K562 (cell line): ENCODE results near the gene PGS1. TPM values are rescaled to one million over a fixed set of nuclear protein-coding genes. Genes with fewer than 3 reads are reported as not detected.

Experiments used
- ATAC-seq: fragments of 200-7000 bp; cut with Tn5 transposase; 3 replicates; pipeline ENCODE4 v1.9.1; 2020; ENCODE audit warnings: moderate library complexity
- BruUV-seq: library from RNA; stranded (reverse); fragments of 400-500 nt; replicated peaks from 2 replicates; lab custom pipeline; 2021; lab: Mats Ljungman, UMichigan
- CTCF ChIA-PET: fragments of 300-600 bp; formaldehyde crosslinking; extraction: SDS; loops from one replicate; lab custom pipeline; 2021; ENCODE audit warnings: low intra/inter-chr PET ratio; lab: Yijun Ruan, JAX
- POLR2A ChIA-PET: fragments of 300-600, 350-650 bp; sonication (Branson Sonifier 250); formaldehyde crosslinking; extraction: SDS; loops from one replicate; lab custom pipeline; 2021; ENCODE audit warnings: antibody characterized with exemption, inconsistent platforms; lab: Yijun Ruan, JAX
- DNase-seq, 4 experiments: peaks; one replicate each; pipeline versions ENCODE4 v3.0.0 to v3.0.0-alpha.2; 2011 to 2018; ENCODE audit warnings: low spot score in 3 of 4, mixed read lengths in 3 of 4; ENCODE audit errors: extremely low read depth in 1 of 4
- FAIRE-seq: peaks from 2 replicates; lab custom pipeline; 2011; peaks lifted over from hg19 to GRCh38; lab: Jason Lieb, UNC
- H2AFZ ChIP-seq: 2 replicates; pipeline ENCODE4 v1.6.0; 2011; ENCODE audit warnings: low read depth, low read length, control low read depth, inconsistent platforms
- H3K27ac ChIP-seq: fragments of 200-600 bp; 3 replicates; pipeline ENCODE4 v1.8.0; 2011; ENCODE audit warnings: low read depth, mild to moderate bottlenecking, control low read depth, inconsistent platforms, low read length, moderate library complexity, mixed read lengths; ENCODE audit errors: extremely low read depth
- H3K27me3 ChIP-seq, 2 experiments: fragments of 300-600 bp in 1 of 2; 2 replicates in 1 of 2; 3 replicates in 1 of 2; pipeline versions ENCODE4 v1.6.0 to v1.8.0; 2011; ENCODE audit warnings: inconsistent platforms in 2 of 2, low read length in 2 of 2, mild to moderate bottlenecking in 1 of 2, mixed read lengths in 1 of 2, moderate library complexity in 1 of 2; ENCODE audit not compliant: control insufficient read depth in 2 of 2, insufficient read depth in 2 of 2
- H3K36me3 ChIP-seq: fragments of 300-600 bp; 3 replicates; pipeline ENCODE4 v1.8.0; 2011; ENCODE audit warnings: mild to moderate bottlenecking, low read length, inconsistent platforms; ENCODE audit not compliant: control insufficient read depth, insufficient read depth
- H3K4me1 ChIP-seq, 2 experiments: fragments of 200-600 bp in 1 of 2; replicated peaks in 1 of 2; 2 replicates in 1 of 2; 3 replicates in 1 of 2; pipeline versions ENCODE4 v1.5.1 to v1.8.0; 2011; ENCODE audit warnings: inconsistent platforms in 2 of 2, low read length in 2 of 2, mild to moderate bottlenecking in 1 of 2, mixed read lengths in 1 of 2, moderate library complexity in 1 of 2; ENCODE audit not compliant: control insufficient read depth in 2 of 2, insufficient read depth in 2 of 2
- H3K4me2 ChIP-seq: 2 replicates; pipeline ENCODE4 v1.6.1; 2011; ENCODE audit warnings: low read length, control low read depth, inconsistent platforms, mixed read lengths; ENCODE audit not compliant: insufficient read depth
- H3K4me3 ChIP-seq: fragments of 200-600 bp; sonication (generic), shearing (Covaris generic); 2 replicates; pipeline ENCODE4 v1.5.1; 2016; ENCODE audit warnings: control low read depth, inconsistent platforms
- H3K79me2 ChIP-seq: fragments of 200-600 bp; 3 replicates; pipeline ENCODE4 v1.8.0; 2011; ENCODE audit warnings: low read length, inconsistent platforms; ENCODE audit not compliant: control insufficient read depth, insufficient read depth
- H3K9ac ChIP-seq, 2 experiments: 2 replicates each; pipeline versions ENCODE4 v1.6.0 to v1.6.1; 2011; ENCODE audit warnings: low read depth in 2 of 2, low read length in 2 of 2, control low read depth in 1 of 2, inconsistent platforms in 1 of 2, mild to moderate bottlenecking in 1 of 2, mixed read lengths in 1 of 2; ENCODE audit not compliant: insufficient read depth in 1 of 2
- H3K9me1 ChIP-seq: one replicate; pipeline ENCODE4 v1.6.0; 2011; ENCODE audit warnings: inconsistent platforms, mild to moderate bottlenecking, low read length, moderate library complexity; ENCODE audit not compliant: control insufficient read depth, insufficient read depth
- H3K9me3 ChIP-seq: replicated peaks from 2 replicates; pipeline ENCODE4 v1.5.1; 2011; ENCODE audit warnings: low read depth, low read length, inconsistent platforms; ENCODE audit not compliant: control insufficient read depth, insufficient read depth
- H4K20me1 ChIP-seq: replicated peaks from 2 replicates; pipeline ENCODE4 v1.6.1; 2011; ENCODE audit warnings: low read length, inconsistent platforms, mixed read lengths; ENCODE audit not compliant: control insufficient read depth, insufficient read depth
- ARID2 ChIP-seq: fragments of 450-650 bp; IDR thresholded peaks from 2 replicates; pipeline ENCODE4 v1.6.1; 2017; ENCODE audit warnings: antibody characterized with exemption, mild to moderate bottlenecking
- HMG20A ChIP-seq: fragments of 450-650 bp; formaldehyde crosslinking; conservative IDR thresholded peaks from 2 replicates; pipeline ENCODE4 v1.4.0; 2020; ENCODE audit warnings: mild to moderate bottlenecking, mixed read lengths
- MCM3 ChIP-seq: fragments of 450-650 bp; IDR thresholded peaks from 2 replicates; pipeline ENCODE4 v1.6.1; 2016
- NFE2L1 ChIP-seq: fragments of 450-650 bp; IDR thresholded peaks from 2 replicates; pipeline ENCODE4 v1.6.1; 2016; ENCODE audit warnings: missing genetic modification characterization, low read depth, mild to moderate bottlenecking, missing compliant biosample characterization, moderate library complexity, borderline replicate concordance
- NR2C1 ChIP-seq, 2 experiments: fragments of 450-650 bp; IDR thresholded peaks; 2 replicates each; pipeline ENCODE4 v1.6.1; 2017; ENCODE audit warnings: mild to moderate bottlenecking in 2 of 2, antibody characterized with exemption in 1 of 2, inconsistent platforms in 1 of 2, missing compliant biosample characterization in 1 of 2, missing genetic modification characterization in 1 of 2
- NR2C2 ChIP-seq, 2 experiments: fragments of 200-800 bp in 1 of 2; sonication (Bioruptor generic) in 1 of 2; sonication (generic) in 1 of 2; formaldehyde crosslinking in 1 of 2; IDR thresholded peaks; 2 replicates each; pipeline versions ENCODE4 v1.6.1 to v1.8.0; 2016 to 2022; ENCODE audit warnings: mild to moderate bottlenecking in 1 of 2, missing compliant biosample characterization in 1 of 2, missing genetic modification characterization in 1 of 2, missing genetic modification reagents in 1 of 2
- SRSF3 ChIP-seq: fragments of 200-400 bp; formaldehyde crosslinking; IDR thresholded peaks from 2 replicates; pipeline ENCODE4 v1.6.1; 2016; ENCODE audit warnings: mild to moderate bottlenecking, low read length, moderate library complexity; ENCODE audit not compliant: insufficient read depth
- WGBS: fragments of 100-300 bp; shearing (Covaris generic); methylation state at CpG from one replicate; pipeline ENCODE4 v1.1.6; 2016; ENCODE audit warnings: low coverage, mixed read lengths; ENCODE audit not compliant: insufficient coverage; ENCODE audit errors: missing lambda C conversion rate; 5-methylcytosine and 5-hydroxymethylcytosine counted together
- in situ Hi-C: fragments of 300-500 bp; cut with MboI; formaldehyde crosslinking; loops from 4 replicates; pipeline ENCODE4 v1.15.0; 2018; ENCODE audit warnings: inconsistent platforms, mixed read lengths
- intact Hi-C: fragments of 100-400 bp; cut with micrococcal nuclease; formaldehyde crosslinking; loops from 2 replicates; pipeline ENCODE4 v1.14.2; 2022
- polyA plus RNA-seq, 8 experiments: library from polyadenylated mRNA; depleted of rRNA in 4 of 8; stranded (reverse) in 5 of 8; unstranded in 3 of 8; fragments of >200 nt; fragmentation: Nextera tagmentation in 2 of 8; fragmentation: Illumina TruSeq in 1 of 8; extraction: Ambion mirVana in 2 of 8; extraction: Trizol in 1 of 8; gene quantifications; 2 replicates each; pipeline versions ENCODE4 v1.2.1 to v1.2.3, GENCODE V29; 2011 to 2014; ENCODE audit warnings: inconsistent platforms in 1 of 8, missing spikeins in 1 of 8
- total RNA-seq, 7 experiments: library from RNA; depleted of rRNA in 6 of 7; stranded (reverse); fragments of >200 nt in 6 of 7; fragmentation: Illumina TruSeq in 2 of 7; extraction: Trizol in 2 of 7; gene quantifications; 2 replicates each; pipeline versions ENCODE4 v1.2.1 to v1.2.3, GENCODE V29; 2011 to 2021; ENCODE audit warnings: low replicate concordance in 1 of 7
- TF ChIP-seq, protein P1 (sequence below): sonication (generic); IDR thresholded peaks from 2 replicates; pipeline ENCODE4 v1.6.1; 2016
- TF ChIP-seq, protein P2 (sequence below): fragments of 250-450 bp; sonication (Bioruptor Pico); IDR thresholded peaks from 2 replicates; pipeline ENCODE4 v1.4.0; 2020
- TF ChIP-seq, protein P3 (sequence below): fragments of 250-450 bp; sonication (Bioruptor Pico); IDR thresholded peaks from 2 replicates; pipeline ENCODE4 v1.4.0; 2020

PGS1 gene
- total and polyA plus RNA-seq, 9 of the 15 experiments (the other 6 are each of a cell fraction or from before 2014, with no cell fraction given): 1.3 to 39.4 (median 22.3) TPM

DNA sequence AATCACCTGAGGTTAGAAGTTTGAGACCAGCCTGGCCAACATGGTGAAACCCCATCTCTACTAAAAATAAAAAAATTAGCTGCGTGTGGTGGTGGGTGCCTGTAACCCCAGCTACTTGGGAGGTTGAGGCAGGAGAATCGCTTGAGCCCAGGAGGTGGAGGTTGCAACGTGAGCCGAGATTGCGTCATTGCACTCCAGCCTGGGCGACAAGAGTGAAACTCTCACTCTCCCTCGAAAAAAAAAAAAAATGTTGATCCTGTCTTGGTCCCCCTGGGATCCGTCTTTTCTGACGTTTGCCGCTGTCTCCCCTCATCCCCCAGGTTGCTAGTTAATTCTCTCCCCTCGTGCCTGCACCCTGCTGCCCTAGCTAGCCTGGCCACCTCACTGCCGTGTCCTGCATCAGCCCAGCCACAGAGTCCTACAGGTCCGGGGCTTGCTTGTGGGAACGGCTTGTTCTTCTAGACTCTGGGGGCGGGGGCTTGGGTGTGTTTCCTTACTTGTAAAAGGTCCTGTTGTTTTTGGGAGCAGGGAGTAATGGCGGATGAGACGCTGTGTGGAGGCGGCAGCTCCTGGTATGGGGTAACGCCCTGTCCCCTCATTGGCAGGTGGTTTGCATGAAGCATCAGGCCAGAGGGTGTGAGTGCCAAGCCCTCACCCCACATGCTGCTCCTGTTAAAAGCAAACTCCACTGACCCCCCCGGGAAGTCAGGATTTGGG is 44.6 kb downstream of the PGS1 start (continued):
- TF ChIP-seq, protein P1, sequence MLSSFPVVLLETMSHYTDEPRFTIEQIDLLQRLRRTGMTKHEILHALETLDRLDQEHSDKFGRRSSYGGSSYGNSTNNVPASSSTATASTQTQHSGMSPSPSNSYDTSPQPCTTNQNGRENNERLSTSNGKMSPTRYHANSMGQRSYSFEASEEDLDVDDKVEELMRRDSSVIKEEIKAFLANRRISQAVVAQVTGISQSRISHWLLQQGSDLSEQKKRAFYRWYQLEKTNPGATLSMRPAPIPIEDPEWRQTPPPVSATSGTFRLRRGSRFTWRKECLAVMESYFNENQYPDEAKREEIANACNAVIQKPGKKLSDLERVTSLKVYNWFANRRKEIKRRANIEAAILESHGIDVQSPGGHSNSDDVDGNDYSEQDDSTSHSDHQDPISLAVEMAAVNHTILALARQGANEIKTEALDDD: no peak
- TF ChIP-seq MCM3: no peak
- no peak for TF ChIP-seq SRSF3

DNA sequence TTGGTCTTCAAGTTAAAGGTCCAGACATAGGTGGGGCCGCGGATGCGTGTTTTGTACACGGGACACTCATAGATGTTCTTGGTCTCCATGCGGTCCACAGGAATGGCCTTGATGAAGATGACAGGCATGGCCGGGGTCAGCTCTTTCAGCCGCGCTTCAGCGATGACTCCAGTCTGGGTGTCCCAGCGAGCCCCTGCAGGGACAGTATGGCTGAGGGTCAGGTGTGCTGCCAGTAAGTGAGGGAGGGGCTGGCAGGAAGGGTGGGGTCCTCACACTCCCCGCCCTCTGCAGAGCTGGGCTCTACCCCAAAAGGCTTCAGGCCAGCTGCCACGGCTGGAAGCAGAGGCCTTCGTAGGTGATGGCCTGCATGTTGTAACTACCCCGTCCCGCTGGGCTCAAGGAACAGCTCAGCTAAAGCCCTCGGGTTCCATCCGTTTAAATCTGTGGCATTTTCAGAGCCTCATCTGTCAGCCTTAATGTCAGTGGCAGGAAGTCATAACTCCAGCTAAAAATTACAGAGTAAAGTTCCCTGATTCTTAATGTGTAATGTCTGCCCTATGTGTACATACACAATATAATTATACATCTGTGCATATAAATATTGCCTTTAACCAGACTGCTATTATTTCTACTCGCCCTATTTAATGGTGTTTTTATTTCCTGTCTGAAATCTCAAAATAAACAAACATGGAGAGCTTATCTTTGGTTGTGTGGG is 45.7 kb downstream of the PGS1 start:
- Histone ChIP-seq H2AFZ (no peak overlapping the region), H3K36me3 (peaks cover 76% of the 10 kb centered on the region), H3K27ac (no peak overlapping the region), H3K4me2 (no peak overlapping the region), H3K4me3 (no peak overlapping the region), H3K9ac (no peak overlapping the region), H4K20me1 (no peaks in the 10 kb centered on the region), H3K9me1 (no peaks in the 10 kb centered on the region), H3K27me3 (no peaks in the 10 kb centered on the region), H3K9me3 (no peaks in the 10 kb centered on the region), H3K4me1 (peaks cover 9 to 27% of the 10 kb centered on the region in 2 experiments), H3K79me2 (no peaks in the 10 kb centered on the region)
- DNase-seq: no peak
- in situ Hi-C loops (no loop called here), intact Hi-C loops (loop anchor here (2.0 kb wide), 2 partner anchors 135 to 171 kb away; no protein-coding TSS in a partner anchor)
- ChIA-PET POLR2A (interaction anchor here (0.6 kb wide), 1 partner anchor 199 kb away, joined by 6 read pairs; no protein-coding TSS in a partner anchor), CTCF (interaction anchor here (0.8 kb wide), 1 partner anchor 338 kb away, joined by 4 read pairs; no protein-coding TSS in a partner anchor)
- ATAC-seq: no peak
- no TSS peak for BruUV-seq
- WGBS: 86% methylated on average over 17 of the region's 18 CpGs
- no peak for FAIRE-seq
- TF ChIP-seq, protein P2, sequence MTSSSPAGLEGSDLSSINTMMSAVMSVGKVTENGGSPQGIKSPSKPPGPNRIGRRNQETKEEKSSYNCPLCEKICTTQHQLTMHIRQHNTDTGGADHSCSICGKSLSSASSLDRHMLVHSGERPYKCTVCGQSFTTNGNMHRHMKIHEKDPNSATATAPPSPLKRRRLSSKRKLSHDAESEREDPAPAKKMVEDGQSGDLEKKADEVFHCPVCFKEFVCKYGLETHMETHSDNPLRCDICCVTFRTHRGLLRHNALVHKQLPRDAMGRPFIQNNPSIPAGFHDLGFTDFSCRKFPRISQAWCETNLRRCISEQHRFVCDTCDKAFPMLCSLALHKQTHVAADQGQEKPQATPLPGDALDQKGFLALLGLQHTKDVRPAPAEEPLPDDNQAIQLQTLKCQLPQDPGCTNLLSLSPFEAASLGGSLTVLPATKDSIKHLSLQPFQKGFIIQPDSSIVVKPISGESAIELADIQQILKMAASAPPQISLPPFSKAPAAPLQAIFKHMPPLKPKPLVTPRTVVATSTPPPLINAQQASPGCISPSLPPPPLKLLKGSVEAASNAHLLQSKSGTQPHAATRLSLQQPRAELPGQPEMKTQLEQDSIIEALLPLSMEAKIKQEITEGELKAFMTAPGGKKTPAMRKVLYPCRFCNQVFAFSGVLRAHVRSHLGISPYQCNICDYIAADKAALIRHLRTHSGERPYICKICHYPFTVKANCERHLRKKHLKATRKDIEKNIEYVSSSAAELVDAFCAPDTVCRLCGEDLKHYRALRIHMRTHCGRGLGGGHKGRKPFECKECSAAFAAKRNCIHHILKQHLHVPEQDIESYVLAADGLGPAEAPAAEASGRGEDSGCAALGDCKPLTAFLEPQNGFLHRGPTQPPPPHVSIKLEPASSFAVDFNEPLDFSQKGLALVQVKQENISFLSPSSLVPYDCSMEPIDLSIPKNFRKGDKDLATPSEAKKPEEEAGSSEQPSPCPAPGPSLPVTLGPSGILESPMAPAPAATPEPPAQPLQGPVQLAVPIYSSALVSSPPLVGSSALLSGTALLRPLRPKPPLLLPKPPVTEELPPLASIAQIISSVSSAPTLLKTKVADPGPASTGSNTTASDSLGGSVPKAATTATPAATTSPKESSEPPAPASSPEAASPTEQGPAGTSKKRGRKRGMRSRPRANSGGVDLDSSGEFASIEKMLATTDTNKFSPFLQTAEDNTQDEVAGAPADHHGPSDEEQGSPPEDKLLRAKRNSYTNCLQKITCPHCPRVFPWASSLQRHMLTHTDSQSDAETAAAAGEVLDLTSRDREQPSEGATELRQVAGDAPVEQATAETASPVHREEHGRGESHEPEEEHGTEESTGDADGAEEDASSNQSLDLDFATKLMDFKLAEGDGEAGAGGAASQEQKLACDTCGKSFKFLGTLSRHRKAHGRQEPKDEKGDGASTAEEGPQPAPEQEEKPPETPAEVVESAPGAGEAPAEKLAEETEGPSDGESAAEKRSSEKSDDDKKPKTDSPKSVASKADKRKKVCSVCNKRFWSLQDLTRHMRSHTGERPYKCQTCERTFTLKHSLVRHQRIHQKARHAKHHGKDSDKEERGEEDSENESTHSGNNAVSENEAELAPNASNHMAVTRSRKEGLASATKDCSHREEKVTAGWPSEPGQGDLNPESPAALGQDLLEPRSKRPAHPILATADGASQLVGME (CRISPR knock-in tag): no peak
- TF ChIP-seq NFE2L1 (no peak), ARID2 (no peak), NR2C2 (CRISPR knock-in tag; IDR thresholded peaks at IDR 0.05) (no peak), NR2C2 (tag; IDR thresholded peaks at IDR 0.05) (no peak), NR2C1 (IDR thresholded peaks at IDR 0.05) (no peak), NR2C1 (tag; IDR thresholded peaks at IDR 0.05) (no peak), HMG20A (CRISPR knock-in tag) (no peak)
- TF ChIP-seq, protein P3, sequence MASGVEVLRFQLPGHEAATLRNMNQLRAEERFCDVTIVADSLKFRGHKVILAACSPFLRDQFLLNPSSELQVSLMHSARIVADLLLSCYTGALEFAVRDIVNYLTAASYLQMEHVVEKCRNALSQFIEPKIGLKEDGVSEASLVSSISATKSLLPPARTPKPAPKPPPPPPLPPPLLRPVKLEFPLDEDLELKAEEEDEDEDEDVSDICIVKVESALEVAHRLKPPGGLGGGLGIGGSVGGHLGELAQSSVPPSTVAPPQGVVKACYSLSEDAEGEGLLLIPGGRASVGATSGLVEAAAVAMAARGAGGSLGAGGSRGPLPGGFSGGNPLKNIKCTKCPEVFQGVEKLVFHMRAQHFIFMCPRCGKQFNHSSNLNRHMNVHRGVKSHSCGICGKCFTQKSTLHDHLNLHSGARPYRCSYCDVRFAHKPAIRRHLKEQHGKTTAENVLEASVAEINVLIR (CRISPR knock-in tag): no peak
